ENCODE measurements around the gene ACAD8.
A peak's percentile ranks its signal among the peaks of the same experiment; 100 is the strongest.
"Not testable (repeated sequence)": the region's sequence is repeated elsewhere in the genome, so short reads cannot be mapped to it uniquely, and the experiment has no call there.

The ACAD8 gene

DNA sequence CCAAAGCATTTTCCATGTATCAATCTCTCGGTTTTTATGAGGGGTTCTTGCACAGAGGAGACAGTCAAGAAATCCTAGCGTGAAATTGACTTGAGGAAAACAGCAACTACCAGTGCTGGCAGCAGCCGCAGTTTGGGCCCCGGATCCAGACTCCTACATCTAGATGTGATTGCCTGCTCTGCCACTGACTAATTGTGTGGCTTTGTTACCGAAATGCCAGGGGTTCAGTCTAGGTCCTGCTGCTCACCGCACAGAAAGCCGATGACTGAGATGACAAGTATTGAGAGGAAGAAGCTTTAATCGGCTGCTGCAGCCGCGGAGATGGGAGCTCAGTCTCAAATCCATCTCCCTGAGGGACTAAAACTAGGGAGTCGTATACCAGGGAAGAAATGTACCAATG, 14.6 kb downstream of the ACAD8 start:
- no peak for DNase-seq (ENCODE audit: low read depth)

DNA sequence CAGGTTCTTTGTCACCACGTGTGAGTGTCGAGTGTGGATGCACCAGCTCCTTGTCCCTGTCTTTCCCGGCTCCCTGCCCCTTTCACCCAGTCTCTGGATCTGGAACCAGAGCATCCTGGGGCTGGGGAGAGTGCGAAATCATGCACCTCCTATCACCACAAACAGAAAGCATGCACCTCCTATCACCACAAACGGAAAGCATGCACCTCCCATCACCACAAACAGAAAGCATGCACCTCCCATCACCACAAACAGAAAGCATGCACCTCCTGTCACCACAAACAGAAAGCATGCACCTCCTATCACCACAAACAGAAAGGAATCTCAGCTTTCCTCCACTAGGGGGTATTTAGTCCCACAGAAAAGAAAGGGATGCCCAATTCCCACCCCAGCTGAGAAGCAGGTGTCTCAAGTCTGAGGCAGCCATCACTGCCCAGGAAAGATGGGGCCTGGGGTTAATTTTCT, 16.9 kb downstream of the ACAD8 start:
- DNase-seq (ENCODE audit: low read depth) = peak; percentile 63

DNA sequence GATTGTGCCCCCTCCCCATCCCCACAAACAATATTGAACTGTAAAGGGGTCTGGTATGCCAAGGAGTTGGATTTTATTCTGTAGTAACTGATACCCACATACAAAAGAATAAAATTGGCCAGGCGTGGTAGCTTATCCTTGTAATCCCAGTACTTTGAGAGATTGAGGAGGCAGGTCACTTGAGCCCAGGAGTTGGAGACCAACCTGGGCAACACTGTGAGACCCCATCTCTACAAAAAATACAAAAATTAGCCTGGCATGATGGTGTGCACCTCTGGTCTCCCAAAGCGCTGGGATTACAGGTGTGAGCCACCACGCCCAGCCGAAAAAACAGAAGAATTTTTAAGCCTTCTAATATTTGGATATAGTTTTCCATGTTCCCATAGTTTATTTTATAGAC, 18.6 kb downstream of the ACAD8 start:
- DNase-seq (ENCODE audit: low read depth) = no peak

DNA sequence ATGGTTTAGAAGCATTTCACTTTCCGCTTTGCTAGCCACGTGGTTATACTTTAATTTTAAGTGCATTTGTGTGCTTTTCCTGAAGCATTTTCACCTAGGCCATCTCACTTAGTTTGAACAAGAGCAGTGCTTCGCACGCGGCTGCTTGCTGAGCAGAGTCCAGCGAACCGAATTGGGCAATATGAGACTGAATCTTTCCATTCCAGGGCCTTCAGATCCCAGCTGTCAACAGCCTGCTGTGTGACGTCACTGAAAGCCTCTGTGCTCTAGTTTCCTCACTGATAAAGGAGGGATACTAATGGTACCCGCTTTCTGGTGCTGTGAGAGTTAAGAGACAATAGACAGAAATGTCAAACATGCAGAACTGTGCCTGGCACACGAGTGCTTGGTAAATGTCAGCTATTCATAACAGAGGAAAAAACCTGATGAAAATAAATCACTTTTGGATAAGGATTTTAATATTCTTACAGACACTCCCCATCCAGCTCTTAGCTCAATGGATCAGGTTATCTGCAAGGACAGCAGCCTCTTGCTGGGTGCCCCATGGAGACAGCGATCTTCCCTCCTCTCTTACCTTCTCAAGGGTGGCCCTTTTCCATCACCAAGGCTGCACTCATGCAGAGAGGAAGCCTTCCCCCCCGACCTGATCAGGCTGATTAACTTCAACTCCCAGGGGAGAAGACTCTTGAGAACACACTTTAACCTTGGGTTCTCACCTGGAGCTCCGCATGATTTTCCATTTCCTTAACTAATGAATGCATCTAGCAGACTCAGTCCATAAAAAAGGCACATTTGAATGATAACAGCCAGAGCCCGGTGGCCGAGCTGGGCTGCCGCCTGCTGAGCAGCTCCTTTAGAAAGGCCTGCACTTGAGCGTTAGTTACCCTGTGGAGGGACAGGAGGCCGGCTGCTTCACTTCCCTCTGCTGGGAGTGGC, 19.3 kb downstream of the ACAD8 start:
- DNase-seq (ENCODE audit: low read depth) = no peak

DNA sequence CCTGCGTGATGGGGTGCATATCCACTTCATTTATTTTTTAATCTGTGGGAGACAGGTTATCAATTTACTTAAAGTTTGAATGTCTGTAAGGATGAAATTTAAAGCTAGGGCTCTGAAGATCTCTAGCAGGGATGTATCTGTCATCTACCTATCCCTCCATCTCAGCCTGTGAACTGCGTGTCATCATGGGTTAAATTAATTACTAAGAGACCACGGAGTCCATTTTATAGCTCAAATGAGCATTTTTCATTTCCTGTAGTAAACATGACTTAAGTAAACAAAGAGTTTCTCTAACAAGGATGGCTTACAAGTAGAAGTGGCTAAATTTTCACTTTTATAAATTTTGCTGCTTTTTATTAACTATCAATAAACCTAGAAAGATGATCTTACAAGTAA, 19.9 kb downstream of the ACAD8 start:
- DNase-seq (ENCODE audit: low read depth) = no peak

DNA sequence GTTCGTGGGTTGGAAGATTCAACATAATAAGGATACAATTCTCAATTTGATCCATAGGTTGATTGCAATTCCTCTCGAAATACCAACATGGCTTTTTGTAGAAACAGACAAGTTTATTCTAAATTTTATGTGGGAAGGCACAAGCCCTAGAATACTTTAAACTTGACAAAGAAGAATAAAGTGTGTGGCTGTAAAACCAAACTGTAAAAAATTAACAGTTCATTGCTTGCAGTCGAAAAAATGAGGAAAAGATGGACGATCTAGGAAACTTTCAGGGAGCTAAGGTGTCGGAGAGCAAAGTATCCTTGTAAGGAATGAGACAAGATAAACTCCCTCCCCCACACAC, 21.8 kb downstream of the ACAD8 start:
- no peak for DNase-seq (ENCODE audit: low read depth)

DNA sequence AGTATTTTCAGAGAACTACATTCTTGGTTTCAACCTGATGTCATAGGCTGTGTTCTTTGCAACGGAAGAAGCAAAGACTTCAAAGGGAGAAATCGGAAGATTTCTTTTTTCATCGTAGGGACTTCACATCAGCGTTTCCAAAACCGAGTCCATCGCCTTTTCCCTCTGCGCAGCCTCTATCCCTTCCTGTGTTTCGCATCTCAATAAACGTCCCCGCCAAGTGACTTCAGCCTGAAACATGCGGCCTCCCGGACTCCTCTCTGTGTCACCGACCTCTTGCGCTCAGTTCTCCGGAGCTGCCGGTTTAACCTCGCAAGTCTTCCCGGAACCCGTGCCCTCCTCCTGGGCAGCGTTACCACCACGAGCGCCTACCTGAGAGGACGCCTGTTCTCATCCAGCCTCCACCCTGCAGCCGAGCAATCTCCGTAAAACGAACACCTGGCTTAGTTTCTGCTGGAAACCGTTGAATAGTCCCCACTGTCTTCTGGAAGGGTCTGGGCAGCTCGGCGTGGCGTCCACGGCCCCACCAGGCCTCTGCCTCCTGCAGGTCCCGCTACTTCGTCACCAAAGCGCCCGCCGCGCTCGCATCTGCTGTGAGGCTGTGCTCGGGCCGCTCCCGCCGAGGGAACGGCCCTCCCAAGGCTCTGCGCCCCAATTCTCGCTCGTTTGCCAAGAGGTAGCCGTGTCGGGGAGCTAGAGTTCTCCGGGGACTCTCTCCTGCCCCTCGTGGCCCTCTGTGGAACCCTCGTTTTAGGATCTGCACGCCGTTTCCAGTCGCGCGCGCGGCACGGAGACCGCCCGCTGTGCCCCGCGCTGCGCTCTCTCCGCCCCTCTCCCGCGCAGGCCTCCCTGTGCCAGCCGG, 22.4 kb downstream of the ACAD8 start, which contains the start of gene GLB1L3:
GLB1L3 (plus strand) TSS at position 846 of the 862 bp plus-strand sequence. CDS start 362 bp downstream, outside the sequence.
- no peak for DNase-seq (ENCODE audit: low read depth)

DNA sequence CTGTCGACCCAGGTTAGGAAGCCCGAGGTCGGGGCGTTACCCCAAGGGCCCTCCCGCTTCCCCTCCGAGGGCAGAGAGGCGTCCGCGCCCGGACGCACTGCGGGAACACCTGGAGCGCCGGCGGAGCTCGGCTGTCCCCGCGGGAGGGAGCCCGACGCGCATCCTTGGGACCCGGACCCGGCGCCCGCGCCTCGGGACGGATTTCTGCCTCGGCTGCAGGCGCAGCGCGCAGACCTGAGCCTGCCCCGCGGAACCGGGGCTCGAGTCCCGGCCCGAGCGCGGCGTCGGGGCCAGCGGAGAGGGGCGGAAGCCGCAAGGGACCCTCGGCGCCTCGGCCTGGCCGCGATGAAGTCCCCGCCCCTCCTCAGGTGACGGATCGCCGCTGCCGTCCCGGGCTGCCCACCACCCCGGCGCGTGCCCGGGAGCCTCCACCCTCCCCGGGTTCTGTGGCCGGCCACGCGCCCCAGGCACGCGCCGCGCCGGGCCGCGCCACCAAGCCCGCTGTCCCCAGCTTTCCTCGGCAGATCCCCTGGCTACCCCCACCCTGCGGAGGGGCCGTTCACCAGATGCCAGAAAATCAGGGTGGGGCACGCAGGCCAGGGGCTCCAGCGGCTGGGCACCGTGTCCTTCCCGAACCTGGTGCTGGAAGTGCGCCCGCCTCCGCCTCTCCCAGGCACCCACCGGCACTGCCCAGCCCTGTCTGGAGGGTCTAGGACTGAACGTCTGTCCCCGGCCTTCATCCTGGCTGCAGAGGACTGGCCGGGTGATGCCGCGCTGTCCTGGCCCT, 23.2 kb downstream of the ACAD8 start:
- DNase-seq (ENCODE audit: low read depth) = no peak

DNA sequence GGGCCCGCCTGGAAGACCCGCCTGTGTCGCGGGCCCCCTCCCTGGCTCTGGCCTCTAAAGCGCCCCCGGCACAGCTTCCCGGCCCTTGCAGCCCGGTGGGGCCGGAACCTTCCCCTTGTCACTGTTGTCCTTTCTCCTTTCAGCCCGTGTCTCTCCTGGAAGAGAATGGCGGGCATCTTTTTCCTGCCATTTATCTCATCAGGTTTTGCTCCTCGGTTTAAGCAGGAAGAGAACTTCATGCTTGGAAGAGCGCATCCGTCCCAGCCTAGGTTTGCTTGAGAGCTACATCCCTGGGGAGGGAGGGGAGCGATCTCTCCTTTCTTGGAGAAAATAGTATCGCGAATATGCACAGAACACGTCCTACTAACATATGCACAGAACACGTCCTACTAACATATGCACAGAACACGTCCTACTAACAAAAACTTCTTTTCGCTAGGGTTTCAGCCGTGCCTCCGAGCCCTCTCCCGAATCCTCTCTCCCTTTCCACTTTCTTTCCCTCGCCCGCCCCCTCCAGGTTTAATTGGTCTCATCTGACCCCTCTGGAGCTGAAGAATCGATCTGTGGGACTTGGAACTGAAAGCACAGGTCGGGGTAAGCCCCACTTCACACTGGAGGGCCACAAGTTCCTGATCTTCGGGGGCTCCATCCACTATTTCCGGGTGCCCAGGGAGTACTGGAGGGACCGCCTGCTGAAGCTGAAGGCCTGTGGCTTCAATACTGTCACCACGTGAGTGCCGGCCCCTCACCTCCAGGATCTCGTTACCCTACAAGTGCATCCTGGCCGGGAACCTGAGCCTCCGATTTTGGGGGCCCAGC, 24.0 kb downstream of the ACAD8 start:
- no peak for DNase-seq (ENCODE audit: low read depth)

DNA sequence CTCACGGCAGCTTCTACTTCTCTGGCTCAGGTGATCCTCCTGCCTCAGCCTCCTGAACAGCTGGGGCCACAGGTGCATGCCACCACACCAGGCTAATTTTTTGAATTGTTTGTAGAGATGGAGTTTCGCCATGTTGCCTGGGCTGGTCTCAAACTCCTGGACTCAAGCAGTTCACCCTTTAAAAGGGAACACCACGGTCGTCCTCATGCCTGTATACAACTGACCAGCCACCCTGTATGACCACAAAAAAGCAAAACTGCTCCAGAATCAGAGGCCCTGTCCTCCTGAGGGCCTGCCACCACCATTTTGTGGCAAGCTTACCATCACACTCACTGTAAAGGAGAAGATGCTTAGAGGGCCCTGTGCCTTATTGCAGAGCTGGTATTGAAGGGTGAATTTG, 25.0 kb downstream of the ACAD8 start:
- no peak for DNase-seq (ENCODE audit: low read depth)

DNA sequence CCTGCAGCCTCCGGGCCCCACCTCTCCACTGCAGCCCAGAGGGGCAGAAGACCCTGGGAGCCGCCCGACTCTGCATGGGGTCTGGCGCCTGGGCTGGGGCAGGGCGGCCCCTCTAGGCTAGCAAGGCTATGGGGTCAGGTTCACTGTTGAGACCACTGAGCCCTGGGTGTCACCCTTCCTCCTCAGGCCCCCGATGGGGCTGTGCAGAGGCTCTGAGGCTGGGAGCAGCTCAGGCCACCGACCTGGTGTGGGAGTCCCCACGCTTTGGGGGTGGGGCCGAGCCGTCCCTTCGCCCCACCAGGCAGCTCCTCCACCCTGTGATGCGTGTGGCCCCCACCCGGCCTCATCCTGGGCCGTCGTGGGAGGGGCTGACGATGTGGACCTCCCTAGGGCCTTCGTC, 28.3 kb downstream of the ACAD8 start:
- not testable (repeated sequence) for DNase-seq (ENCODE audit: low read depth)

DNA sequence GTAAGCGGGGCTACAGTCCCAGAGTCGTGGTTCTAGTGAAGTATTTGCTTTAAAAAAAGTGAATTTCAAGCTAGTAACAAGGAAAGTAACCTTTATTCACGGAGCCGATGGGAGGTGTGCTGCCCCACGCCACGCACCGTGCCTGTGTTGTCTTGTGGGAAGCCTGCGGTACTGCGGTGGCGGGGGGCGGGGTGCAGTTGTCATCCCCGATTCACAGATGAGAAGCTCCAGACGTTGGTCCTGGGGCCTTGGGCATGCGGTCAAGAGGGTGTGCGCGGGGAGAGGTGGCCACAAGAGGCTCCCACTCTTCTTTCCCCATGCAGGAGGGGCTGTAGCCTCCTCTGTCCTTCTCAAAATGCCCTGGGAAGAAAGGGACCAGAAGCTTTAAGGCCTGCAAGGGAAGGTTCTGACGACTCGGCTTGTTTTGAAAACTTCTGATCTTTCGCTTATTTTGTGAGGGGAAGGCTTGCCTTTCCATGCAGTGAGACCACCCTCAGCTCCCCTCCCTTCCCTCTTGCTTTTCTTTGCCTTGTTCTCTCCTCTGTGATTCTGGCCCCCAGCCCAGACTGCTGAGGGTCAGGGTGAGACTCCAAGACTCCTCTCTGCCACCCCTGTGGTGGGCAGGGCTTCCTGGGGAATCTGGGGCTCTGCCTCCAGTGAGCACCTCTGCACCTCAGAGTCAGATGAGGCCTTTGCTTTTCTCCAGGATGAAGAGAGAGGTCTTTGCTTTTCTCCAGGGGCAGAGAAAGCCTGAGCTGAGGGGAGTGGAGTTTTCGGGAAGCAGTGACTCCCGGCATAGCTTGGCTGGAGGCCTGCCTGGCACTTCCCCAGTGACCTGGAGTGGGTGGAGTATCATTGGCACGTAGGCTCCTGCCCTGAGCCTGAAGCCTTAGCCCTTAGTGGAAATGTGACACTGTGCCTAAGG, 29.0 kb downstream of the ACAD8 start:
- DNase-seq (ENCODE audit: low read depth) = no peak

DNA sequence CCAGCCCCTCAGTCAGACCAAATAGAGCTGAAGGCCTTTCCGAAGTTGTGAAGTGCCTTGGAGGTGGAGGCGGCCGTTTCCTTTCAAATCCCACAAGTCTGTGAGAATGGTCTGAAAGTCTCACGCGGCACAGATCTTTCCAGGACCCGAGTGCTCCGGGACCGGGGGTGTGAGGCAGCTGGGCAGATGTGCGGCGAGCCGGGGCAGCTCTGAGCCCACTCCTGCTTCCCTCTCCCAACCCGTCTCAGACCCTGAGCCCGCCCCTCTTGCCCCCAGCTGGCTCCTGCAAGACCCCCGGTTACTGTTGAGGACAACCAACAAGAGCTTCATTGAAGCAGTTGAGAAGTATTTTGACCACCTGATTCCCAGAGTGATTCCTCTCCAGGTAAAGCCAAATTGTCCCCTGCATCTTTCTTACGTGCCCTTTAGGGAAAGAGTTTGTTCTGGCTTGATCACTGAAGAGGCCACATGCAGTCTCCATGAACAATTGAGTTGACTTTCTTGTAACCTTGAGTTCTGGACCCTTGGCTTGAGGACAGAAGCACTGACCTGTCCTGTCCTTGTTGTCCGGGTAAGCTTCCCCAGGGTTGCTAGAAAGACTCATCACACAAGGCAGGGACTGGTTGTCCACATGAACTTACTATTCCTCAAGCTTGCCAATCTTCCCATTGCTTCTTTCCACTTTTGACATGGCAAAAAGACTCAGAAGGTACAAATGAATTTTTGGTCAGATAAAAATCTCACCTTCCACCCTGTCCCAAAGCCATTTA, 30.3 kb downstream of the ACAD8 start:
- DNase-seq (ENCODE audit: low read depth) = no peak

DNA sequence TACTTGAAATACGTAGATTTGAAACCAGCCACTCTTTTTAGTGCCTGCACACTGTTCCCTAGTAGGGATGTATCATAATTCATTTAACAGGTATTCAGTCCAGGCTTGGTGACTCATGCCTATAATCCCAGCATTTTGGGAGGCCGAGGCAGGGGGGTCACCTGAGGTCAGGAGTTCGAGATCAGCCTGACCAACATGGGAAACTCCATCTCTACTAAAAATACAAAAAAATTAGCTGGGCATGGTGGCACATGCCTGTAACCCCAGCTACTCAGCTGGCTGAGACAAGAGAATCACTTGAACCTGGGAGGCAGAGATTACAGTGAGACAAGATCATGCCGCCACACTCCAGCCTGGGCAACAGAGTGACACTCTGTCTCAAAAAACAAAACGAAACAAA, 31.0 kb downstream of the ACAD8 start:
- DNase-seq (ENCODE audit: low read depth) = not testable (repeated sequence)

DNA sequence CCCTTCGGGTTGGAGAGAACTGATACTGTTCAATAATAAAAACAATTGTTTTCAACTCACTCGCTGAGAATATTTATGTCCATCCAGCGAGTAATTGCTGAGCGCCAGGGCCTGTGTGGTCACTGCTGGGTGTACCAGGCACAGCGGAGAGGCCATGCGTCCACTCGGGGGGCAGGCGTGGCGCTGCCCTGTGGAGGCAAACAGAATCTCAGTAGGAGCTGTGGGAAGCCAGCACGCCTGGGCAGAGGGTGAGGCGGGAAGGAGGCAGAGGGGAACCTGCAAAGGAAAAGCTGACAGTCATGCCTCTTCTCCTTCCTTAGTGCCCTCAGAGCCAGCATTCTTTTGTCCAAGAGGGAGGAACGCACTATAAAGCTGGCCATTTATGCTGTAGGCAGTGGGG, 34.2 kb downstream of the ACAD8 start:
- DNase-seq (ENCODE audit: low read depth) = no peak

DNA sequence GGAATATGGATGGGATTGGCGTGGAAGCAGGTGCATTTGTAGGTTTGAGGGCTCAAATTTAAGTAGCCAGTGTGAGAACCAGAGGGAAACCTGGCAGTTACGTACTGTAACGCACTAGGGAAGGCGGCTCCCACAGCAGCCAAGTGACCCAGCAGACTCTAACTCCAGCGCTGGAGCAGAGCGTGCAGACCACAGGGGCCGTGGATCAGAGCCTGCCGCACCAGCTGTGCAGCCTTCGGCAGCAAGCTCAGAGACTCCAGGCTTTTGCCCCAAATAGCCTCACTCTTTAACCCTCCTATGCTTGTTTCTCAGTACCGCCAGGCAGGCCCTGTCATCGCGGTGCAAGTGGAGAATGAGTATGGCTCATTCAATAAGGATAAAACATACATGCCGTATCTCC, 35.1 kb downstream of the ACAD8 start:
- DNase-seq (ENCODE audit: low read depth) = no peak

DNA sequence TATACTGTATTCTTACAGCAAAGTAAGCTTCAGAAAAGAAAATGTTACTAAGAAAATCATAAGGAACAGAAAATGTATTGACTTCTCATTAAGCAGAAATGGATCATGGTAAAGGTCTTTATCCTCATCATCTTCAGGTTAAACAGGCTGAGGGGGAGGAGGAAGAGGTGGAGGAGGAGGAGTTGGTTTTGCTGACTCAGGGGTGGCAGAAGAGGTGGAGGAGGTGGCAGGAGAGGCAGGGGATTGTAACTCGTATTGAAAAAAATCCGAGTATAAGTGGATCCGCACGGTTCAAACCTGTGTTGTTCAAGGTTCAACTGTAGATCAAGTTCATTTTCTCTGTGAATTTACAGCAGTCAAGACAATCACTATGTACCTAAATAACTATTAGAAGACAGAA, 35.8 kb downstream of the ACAD8 start:
- no peak for DNase-seq (ENCODE audit: low read depth)

DNA sequence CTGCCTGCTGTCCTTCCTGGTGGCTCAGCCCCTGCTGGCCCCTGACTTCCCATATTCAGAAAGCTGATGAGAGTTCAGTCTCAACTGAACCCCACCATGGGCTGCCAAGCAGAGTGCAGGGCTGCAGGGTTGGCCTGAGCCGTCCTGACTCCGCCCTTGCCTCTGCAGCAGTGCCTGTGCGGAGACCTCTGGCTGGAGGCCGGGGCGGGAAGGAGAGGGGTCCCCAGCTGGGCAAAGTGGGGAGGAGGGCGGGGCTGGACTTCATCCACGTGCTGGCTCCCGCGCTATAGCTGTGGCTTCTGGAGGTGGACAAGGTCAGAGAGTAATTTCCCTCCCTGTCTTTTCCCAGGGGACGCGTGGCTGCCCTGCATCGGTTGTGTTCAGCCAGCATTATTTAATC, 36.4 kb downstream of the ACAD8 start:
- DNase-seq (ENCODE audit: low read depth) = no peak

DNA sequence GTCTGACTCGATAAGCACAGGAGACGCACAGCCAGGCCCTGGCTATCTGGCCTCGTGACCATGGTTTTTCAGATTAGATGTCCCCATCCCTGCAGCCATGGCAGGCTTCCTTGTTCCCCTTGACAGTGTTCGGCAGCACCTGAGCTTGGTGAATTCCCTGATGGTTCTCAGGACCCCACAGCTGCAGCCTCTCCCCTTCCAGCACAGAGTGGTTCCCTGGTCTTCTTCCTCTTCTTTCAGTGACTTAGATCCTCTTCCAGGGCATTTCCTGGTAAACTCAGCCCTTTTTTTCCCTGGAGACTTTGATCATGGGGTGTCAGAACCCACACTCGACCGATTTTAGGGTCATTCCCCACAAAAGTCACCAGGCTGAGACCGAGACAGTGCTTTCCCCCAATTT, 37.3 kb downstream of the ACAD8 start:
- no peak for DNase-seq (ENCODE audit: low read depth)

Measured in CMK (cell line).